ENCODE data around the gene ACTG1.

DNA sequence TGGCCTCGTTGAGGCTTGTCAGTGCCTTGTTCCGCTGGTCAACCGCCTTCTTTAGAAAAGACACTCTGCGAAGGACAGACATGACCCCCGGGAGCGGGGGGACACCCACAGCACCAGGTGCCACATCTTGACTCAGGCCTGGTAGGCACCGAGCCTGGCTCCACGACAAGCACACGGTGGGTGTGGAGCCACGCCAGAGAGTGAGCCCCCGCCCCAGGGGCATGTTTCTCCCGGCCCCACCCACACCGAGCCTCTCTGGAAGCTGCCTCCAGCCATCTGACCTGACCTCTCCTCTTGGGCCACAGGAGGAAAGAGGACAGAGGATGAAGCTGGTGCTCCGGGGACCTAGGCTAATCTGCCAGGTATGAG lies 35.0 kb upstream of the ACTG1 start:
- TF ChIP-seq, protein P1, sequence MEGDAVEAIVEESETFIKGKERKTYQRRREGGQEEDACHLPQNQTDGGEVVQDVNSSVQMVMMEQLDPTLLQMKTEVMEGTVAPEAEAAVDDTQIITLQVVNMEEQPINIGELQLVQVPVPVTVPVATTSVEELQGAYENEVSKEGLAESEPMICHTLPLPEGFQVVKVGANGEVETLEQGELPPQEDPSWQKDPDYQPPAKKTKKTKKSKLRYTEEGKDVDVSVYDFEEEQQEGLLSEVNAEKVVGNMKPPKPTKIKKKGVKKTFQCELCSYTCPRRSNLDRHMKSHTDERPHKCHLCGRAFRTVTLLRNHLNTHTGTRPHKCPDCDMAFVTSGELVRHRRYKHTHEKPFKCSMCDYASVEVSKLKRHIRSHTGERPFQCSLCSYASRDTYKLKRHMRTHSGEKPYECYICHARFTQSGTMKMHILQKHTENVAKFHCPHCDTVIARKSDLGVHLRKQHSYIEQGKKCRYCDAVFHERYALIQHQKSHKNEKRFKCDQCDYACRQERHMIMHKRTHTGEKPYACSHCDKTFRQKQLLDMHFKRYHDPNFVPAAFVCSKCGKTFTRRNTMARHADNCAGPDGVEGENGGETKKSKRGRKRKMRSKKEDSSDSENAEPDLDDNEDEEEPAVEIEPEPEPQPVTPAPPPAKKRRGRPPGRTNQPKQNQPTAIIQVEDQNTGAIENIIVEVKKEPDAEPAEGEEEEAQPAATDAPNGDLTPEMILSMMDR (IDR thresholded peaks at IDR 0.05 in 2 of 3, conservative IDR thresholded peaks at IDR 0.05 in 1 of 3; ENCODE audit: insufficient read depth in 2 of 3, low read depth in 1 of 3, low read length in 3 of 3) = no peak
- TF ChIP-seq SOX6 (IDR thresholded peaks at IDR 0.05) = no peak

Data from K562 (cell line).